HG02943 (cell line): ENCODE data around the gene CSTPP1.
"Not testable (repeated sequence)": the region's sequence is repeated elsewhere in the genome, so short reads cannot be mapped to it uniquely, and the experiment has no call there.

Experiments
- ATAC-seq: cut with Tn5 transposase; IDR thresholded peaks from one replicate; pipeline ENCODE4 v1.9.1; 2021; ENCODE audit warnings: mild to moderate bottlenecking, low read depth, moderate library complexity; ENCODE audit not compliant: unreplicated experiment

The CSTPP1 gene

DNA sequence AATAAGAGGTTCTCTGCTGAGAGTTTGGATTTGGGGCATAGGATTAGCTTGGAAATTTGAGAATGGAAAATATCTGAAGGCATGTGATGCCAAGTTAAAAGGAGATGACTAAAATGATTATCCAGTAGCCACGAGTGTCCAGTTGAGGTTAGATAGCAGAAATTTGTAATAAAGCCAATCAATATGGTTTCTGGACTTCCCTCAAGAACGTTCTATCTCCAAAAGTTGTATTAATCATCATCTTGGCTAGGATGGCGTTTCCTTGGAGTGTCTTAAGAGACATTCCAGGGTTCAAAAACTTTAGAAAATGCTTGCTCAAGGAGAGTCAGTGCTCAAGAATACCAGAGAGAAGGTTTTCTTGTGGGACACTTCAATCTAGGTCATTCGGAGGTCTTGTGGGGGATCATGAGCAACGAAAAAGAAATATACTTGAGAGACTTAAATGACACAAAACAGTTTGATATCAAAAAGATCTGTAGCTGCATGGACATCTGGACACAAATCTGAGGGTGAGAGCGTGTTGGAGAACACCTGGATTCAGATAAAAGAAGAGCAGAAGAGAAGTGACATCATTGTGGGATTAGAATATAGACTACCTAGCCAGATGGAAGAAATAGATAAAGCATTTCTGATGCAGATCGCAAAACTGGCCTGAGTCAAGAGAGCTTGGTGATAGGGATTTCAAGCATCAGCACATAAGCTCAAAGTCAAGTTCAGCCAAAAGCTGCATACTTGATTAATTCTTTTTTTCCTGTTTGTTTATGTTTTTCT is 142.4 kb downstream of the CSTPP1 start:
- no peak for ATAC-seq

DNA sequence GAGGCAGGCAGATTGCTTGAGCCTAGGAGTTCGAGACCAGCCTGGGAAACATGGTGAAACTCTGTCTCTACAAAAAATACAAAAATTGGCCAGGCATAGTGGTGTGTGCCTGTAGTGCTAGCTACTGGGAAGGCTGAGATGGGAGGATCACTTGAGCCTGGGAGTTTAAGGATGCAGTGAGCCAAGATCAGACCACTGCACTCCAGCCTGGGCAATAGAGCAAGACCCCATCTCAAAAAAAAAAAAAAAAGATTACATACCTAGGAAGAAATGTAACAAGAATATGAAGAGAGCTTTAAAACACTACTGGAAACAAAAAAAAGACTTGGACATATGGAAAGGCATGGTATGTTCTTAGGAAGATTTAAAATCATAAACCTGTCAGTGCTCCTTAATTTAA is 144.2 kb downstream of the CSTPP1 start:
- not testable (repeated sequence) for ATAC-seq

DNA sequence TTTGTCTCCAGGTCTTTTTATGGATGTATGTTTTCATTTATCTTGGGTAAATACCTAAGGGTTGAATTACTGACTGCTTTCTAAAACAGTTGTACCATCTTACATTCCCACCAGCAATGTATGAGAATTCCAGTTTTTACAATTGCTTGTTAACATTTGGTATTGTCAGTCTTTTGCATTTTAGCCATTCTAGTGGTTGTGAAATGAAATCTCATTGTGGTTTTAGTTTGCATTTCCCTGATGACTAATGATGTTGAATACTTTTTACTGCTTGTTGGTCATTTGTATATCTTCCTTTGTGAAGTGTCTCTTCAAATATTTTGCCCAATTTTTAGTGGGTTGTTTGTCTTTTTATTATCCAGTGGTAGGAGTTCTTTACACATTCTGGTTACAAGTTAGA is 147.4 kb downstream of the CSTPP1 start:
- ATAC-seq, result no peak

DNA sequence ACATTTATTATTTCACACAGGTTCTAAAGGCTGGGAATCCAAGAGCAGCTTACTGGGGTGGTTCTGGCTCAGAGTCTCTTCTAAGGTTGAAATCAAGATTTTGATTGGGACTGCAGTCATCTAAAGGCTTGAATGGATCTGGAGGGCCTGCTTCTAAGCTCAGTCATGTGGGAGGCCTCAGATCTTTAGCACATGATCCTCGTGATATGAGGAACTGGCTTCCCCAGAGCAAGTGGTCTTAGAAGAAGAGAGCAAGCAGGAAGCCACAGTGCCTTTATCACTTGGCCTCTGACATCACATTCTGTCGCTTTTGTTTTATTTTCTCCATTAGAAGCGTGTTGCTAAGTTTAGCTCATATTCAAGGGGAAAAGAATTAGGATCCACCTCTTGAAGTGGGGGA is 151.2 kb downstream of the CSTPP1 start:
- ATAC-seq, result no peak

DNA sequence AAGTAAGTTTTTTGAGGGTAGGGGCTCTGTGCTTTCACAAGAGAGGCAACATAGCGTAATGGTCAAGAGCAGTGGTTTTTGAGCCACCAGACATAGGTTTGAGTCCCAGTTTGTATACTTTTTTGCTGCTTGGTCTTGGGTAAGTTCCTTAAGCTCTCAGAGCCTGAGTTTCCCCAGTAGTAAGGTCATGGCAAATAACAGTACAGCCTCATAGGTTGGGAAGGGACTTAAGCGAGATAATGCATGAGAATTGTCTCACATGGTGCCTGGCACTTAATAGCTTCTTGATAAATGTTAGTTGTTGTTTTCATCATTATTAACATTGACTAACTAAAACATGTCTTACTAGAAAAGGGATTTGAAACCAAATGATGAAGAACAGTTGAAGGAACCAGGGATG is 157.0 kb downstream of the CSTPP1 start:
- ATAC-seq, result no peak

DNA sequence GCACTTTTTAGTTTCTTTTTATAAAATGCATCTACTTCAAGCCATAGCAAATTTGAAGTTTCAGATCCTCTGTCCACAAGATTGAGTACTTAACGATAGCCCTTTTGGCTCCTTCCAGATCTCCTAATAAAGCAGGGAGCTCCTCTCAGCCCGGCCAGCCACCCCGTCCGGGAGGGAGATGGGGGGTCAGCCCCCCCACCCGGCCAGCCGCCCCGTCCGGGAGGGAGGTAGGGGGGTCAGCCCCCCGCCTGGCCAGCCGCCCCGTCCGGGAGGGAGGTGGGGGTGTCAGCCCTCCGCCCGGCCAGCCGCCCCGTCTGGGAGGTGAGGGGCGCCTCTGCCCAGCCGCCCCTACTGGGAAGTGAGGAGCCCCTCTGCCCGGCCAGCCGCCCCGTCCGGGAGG is 160.3 kb downstream of the CSTPP1 start:
- not testable (repeated sequence) for ATAC-seq

DNA sequence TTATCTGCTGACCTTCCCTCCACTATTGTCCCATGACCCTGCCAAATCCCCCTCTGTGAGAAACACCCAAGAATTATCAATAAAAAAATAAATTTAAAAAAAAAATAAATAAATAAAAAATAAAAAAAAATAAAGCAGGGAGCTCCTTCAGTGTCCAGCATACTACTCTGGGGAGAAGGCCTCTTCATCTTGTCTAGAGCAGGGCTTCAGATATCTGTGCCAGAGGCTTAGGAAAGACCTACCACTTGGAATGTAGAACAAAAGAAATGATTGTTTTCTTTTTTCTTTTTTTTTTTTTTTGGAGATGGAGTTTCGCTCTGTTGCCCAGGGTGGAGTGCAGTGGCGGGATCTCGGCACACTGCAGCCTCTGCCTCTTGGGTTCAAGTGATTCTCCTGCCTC is 161.7 kb downstream of the CSTPP1 start:
- ATAC-seq, result not testable (repeated sequence)

DNA sequence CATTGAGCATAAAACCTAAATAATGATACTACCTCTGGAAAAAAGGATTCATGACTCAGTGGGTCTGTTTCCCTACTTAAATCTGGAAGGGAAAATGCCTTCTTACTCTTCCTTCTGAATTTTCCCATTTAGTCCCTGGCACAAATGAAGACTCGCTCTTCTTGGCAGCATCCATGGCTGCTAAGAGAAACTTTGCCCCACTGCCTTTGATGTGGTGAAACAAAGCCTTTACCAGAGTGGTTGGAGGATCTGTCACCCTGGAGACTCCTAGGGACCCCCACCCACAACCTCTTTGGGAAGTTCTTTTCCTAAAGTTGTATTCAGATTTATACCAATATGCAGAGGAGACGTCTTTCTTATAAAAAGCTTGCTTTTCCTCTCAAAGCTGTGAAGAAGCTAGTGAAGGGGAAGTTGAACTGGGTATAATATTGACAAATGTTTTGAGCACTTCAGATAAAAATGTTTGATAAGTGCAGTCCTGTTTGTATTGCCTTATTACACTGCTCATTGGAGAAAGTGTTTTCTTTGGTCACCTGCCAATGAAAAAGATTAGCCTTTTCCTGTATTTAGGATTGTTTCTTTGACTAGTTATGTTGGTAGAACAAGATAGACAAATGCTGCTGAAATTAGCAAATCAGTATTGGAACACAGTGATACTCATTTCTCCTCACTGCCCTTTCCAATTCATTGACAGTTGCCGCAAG is 162.8 kb downstream of the CSTPP1 start:
- no peak for ATAC-seq

DNA sequence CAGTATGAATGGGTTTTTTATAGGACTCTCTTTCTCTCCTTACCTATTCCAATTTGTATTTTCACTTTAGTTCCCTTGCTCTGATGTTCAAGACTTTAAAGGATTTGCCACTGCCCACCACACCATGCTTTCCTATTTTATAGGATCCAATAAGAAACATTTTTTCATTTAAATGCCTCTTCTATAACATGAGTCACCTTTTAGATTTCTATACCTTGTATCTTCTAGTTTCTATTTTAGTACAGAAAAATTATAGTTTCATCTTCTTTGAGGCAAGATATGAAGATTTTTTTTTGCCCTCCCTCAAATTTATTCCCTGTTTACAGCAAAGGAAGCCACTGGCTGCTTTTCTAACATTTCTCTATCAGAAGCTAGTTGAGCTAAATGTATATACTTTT is 163.4 kb downstream of the CSTPP1 start:
- no peak for ATAC-seq

DNA sequence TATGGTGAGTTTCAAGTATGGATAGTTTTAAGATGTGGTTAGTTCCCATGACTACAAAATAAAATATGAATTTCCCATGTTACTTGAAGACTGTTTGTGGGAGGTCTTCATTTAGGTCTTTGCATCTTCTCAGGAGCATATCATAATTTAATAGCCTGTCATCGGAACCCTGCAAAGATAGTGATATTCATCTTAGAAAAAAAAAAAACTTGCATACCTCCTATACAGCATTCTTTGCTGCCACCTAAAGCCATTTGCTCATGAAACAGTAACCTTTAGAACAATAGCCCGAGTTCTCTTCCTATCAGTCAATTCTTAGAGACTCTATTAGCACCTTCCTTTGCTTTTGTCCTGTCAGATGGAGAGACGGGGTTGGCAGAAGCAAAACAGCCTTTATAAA is 164.8 kb downstream of the CSTPP1 start:
- ATAC-seq, result no peak

DNA sequence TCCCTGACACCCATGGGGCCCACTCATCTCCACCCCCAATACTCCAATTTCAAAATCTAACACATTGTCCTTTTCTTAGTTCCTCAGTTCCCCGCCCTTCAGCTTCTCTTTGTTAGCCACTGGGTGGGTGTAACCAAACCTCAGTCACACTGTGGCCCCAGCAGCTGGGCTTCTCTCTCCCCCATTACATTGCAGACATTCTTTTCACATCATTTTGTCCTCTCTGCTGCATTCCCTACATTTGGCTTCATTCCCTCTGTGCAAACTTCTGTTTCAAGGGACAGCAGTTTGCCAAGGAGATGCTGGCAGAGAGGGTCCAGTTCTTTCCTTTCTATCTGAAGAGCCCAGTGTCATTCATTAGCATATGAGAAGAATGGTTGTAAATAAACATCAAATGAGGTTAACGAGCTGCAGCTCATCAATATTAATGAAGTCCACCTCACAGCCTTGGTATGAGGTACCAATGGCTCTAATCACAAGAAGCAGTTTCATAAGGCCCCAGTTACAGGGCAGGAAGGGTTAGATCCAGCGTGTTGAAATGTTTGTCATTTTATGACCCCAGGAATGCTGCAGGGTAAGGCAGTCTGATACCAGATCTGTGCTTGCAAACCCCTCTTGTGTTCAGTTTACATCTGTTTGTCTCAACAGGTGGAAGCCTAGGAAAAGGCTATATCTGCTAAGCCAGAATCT is 167.8 kb downstream of the CSTPP1 start:
- no peak for ATAC-seq

DNA sequence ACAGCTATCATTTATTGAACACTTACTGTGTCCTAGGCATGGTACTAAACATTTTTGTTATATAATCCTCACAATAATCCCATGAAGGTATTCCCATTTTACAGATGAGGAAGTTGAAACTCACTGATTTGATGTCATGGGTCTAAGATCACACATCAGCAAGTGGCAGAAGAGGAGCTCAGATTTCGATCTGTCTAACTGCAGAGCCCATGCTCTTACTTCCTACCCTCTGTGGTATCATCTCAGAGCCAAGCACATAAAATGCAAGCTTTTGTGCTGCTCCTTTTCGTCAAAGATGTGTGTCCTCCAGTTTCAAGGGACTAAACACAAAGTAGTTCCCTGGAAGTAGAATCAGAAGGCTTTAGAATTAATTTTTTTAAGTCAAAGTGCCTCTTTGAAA is 169.0 kb downstream of the CSTPP1 start:
- ATAC-seq, result no peak

DNA sequence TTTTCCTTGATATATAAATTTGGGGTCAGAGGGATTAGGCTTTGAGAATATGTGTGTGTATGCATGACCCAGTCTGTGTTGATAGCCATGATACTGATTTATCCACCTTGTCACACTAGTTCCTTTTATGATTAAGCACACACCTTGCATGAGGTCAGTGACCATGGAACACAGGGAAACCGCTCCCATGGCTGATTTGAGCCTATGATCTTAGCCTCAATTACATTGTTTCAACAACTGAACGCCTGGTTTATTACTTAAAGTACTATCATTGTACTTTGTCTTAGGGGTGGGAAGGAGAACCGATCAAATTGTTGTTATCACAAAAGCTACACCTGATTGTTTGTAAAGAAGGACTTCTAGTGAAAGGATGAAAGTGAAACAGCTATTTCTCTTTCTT is 169.4 kb downstream of the CSTPP1 start:
- no peak for ATAC-seq

DNA sequence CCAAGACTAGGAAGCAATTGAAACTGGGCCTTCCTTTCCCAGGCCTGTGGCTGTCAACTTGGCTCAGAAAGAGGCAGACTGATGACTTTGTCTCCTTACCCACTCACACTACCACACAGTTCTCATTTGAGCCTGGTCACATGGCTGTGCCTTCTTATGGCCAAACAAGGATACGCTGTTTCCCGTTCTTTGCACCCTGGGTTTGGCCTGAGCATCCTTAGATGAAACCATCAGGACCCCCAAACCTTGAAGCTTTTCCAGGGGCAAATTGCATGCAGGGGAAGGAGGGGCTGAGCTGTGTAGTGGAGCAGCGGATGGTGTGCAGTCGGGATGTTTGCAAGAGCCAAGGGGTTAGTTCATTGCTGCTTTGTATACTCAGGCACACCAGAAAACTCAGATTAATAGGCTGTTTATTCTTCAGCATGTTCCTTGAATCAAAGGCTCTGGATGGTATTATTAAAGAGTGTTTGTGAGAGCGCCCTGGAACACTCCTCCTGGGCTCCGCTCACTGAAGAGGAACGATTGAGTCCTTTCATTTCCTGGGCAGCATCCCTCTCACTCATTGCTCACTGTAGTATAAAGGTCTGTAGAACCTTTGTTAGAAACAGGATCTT is 170.3 kb downstream of the CSTPP1 start:
- ATAC-seq, result no peak

DNA sequence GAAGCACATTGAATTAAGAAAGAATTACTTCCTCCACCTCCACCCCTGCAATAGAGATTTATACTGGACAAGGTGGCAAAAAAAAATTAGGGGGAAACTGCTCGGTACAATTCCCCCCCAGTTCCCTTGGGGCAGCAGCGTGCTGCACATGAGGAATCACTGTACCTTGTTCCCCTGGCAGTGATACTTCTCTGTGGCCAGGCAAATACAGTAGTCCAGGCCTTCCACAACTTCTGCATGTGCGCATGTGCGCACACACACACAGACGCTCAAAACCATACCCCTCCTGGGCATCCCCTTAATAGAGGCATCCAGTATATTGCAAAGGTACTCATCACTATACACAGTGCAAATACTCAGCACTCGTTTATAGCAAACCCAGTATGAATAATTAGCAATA is 171.2 kb downstream of the CSTPP1 start:
- ATAC-seq, result no peak

DNA sequence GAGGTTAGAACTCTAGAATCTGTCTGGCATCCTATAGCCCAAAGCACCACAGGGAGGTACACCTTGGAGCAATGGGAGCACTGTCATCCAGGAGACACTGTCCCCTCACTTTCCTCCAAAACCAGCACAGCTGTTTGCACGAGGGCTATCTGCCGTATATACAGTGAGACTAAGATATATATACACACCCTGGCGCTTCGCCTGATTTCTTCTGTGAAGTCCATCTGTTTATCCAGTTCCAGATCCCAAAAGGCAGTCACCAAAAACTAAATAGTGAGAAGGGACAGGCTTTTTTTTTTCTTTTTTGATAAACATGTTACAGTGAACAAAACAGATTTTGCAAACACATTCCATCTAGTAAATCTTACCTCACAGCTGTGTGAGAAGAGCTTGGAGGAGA is 171.7 kb downstream of the CSTPP1 start:
- no peak for ATAC-seq

DNA sequence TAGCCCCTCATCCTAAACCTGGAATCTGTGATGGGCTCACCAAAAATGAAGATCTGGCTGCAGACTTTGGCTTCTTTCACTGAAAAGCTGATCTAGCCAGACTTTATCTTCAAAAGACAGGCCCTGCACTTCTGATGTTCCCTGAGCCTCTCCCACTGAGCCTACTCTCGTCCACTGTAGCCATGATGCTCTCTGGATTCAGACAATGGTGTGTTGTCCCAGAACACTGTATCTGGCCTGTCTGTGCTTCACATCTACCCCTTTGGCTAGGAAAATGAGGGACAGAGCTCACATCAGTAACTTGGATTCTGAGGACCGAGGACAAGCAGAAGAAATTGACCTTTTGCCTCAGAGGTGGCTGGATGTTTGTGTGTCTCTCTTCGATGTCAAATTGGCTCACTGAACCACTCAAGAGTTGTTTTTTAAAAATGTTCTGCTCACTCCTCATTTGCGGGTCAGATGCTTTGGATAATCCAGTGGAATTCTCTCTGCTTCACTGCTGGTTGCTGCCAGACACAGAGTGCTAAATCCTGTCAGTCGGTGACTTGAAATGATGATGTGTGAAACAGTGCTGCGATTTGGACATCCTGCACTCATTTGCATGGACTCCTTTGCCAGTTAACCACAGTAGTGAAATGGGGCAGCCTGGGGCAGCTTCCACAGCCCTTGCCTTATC is 172.6 kb downstream of the CSTPP1 start:
- no peak for ATAC-seq

DNA sequence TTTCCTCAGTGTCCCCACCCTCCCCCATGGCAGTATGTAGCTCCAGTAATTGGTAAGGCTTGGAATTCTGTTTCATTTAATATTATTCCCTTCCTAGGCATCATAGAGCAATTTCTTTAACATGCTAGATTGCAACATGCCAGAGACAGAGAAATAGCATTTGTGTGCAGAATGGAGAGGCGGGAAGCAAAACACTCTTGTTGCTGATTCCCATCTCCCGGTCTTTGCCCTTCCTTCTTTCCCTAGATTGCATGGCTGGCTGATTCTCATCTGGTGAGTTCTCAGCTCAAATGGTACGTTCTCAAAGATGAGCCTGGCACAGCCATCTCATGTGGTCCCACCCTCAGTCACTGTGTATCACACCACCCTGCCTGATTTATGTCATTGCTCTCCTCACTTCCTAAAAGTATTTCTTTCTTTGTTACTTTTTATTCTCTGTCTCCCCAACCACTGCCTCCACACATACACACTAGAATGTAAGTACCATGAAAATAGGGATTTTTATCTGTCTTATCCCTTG is 173.2 kb downstream of the CSTPP1 start:
- no peak for ATAC-seq

DNA sequence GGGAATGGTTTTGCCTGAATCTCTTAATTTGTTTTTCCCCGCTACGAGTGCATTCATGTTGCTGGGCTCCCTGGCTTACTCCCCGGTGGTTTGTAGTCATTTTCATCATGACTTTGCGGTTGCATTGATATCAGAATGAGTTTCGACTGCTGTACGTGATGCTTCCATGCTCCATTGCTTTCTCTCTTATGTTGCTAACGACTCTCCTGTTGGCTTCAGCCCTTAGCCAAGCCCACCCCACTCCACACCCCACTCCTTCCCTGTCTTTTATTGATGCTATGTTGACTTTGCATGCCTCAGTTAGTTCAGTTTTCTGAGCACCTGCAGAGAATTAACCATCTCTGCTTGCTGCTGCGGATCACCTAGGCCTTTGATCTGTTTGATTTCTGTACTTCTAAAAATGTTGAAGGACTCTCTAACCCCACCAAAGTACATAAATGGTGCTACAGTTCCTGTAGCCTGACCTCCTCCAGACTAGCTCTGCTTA is 174.8 kb downstream of the CSTPP1 start:
- no peak for ATAC-seq

DNA sequence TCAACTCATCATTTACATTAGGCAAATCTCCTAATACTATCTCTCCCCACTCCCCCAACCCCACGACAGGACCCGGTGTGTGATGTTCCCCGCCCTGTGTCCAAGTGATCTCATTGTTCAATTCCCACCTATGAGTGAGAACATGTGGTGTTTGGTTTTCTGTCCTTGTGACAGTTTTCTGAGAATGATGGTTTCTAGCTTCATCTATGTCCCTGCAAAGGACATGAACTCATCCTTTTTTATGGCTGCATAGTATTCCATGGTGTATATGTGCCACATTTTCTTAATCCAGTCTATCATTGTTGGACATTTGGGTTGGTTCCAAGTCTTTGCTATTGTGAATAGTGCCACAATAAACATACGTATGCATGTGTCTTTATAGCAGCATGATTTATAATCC is 176.4 kb downstream of the CSTPP1 start:
- ATAC-seq, result not testable (repeated sequence)
